HG03108 (cell line): ENCODE measurements around the gene DIPK1B.

Experiments used
- ATAC-seq: cut with Tn5 transposase; IDR thresholded peaks from one replicate; pipeline ENCODE4 v1.9.1; 2021; ENCODE audit warnings: moderate library complexity; ENCODE audit not compliant: unreplicated experiment

DIPK1B gene

DNA sequence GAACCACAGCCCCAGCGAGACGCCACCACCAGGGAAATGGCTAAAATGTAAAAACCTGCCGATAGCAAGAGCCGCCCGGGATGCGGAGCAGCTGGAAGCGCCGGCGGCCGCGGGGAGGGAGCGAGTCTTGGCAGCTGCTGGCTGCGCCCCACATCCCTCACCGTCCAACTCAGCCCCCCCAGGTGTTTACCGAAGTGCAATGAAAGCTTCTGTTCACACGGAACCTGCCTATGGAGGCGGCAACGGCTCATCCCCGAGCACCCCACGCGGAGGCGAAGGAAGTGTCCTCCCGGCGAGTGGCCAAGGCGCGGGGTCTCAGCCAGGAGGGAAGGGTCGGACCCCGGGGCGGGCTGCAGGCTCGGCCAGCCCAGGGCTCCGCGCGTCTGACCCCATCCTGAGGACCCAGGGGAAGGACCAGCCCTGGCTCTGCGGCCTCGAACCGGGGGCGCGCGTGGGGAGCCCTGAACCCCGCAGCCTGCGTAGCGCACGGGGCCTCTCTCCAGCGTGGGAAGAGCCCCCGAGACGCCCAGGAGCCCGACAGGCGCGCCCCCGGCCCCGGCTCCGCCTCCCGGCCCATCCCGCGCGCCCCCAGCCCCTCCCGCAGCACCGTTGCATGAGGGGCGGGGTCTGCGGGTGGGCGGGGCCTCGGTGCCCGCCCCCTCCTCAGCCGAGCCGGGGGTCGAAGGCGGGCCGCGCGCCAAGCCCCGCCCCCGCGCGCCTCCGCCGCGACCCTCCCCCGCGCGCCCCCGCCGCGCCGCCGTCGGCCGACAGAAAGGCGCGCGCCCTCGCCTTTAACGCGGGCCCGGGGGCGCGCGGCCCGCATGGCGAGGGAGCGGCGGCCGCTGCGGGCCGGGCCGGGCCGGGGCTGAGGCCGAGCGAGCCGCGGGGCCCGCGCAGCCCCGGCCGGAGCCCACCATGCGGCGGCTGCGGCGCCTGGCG lies at the start of gene DIPK1B:
Gene DIPK1B, plus strand, starts transcription at position 822 of the 939 bp plus-strand sequence. Its CDS starts 94 bp downstream, at position 916.
- no peak for ATAC-seq

DNA sequence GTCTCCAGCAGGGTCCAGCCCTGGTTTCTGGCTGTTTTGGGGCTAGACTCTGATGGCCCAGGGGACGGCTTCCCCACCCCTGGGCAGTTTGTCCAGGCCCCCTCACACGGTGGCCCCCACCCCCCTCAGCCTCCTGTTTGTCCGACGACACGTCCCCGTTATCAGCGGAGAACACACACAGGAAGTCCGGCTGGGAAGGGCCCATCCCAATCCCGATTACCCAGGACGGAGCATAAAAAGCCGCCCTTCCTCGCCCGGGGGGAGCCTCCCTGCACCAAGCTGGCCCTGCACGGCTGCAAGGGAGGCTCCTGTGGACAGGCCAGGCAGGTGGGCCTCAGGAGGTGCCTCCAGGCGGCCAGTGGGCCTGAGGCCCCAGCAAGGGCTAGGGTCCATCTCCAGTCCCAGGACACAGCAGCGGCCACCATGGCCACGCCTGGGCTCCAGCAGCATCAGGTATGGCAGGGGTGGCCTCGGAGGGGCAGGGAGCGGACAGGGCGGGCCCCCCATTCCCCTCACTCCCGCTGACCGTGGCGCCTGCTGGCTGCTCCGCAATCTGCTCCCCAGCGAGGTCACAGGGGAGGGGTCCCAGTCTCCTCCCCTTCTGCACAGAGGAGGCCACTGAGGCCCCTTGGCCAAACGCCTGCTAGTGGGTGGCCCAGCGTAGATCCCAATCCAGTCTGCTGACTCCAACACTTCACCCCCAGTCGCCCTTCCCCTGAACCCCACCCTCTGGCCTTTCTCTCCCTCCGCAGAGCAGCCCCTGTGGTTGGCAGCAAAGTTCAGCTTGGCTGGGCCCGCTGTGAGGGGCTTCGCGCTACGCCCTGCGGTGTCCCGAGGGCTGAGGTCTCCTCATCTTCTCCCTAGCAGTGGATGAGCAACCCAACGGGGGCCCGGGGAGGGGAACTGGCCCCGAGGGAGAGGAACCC lies 49.5 kb upstream of the DIPK1B start, which contains the start of gene EGFL7:
Gene EGFL7, plus strand, starts transcription at position 261 of the 926 bp plus-strand sequence. CDS start 5,367 bp downstream, outside the sequence.
- ATAC-seq: no peak

DNA sequence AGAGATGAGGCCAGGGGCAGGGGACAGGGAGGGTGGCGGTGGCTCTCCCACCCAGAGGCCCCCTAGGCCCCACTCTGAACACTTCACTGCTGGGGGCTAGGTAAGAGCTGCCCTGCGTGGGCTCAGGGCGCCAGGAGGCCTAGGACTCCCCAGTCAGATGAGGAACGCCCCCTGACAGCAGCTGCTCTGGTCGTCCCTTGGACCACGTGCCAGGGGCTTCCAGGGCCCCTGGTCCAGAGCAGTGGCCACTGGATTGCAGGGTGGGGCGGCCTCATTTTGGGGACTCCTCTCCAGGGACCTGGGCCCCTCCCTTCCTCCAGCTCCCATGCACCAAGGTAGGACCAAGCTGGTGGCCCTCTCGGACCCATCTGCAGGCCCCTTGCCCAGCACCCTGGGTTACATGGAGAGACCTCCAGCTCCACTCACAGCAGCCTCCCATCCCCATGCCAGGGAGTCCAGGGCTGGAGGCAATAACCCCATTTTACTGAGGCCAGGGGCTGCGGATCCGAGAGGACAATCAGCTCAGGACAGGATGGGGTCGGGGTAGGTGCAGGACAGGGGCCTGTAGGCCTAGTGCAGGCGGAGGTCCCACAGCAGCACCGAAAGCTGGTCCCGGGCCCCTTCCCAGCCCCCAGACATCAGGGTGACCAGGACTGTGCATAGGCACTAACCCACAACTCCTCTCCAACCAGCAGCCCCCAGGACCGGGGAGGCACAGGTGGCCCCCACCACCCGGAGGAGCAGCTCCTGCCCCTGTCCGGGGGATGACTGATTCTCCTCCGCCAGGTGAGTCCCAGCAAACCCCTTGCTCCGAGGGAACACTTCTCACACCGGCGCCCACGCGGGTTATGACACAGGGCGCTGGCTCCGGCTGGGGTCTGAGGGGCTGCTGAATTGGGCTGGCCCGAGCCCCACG lies 48.1 kb upstream of the DIPK1B start:
- ATAC-seq: no peak

DNA sequence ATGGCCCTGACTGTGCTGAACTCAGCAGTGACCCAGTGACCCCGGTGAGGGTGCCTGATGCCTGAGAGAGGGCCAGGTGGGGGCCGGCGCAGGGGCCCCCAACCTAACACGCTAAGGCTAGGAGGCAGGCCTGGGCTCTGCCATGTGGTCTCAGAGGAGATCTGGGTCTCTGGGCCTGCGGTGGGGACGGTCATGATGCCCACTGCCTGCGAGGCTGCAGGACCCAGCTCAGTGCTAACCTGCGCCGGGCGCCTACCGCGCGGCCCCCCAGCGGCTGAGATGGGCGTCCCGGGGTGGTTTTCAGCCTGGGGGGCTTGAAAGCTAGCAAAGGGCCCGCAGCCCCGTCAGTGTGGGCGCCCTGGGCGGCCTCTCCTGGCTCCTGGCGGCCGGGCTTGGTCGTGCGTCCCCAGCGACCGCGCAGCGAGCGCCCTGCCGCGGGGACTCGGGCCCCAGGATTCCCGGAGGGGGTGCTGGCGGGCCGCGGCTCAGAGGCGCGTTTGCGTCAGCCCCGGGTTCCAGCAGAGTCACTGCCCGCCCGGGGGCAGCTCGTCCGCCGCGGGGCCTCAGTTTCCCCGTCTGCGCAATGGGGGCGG lies 47.2 kb upstream of the DIPK1B start:
- ATAC-seq: no peak

DNA sequence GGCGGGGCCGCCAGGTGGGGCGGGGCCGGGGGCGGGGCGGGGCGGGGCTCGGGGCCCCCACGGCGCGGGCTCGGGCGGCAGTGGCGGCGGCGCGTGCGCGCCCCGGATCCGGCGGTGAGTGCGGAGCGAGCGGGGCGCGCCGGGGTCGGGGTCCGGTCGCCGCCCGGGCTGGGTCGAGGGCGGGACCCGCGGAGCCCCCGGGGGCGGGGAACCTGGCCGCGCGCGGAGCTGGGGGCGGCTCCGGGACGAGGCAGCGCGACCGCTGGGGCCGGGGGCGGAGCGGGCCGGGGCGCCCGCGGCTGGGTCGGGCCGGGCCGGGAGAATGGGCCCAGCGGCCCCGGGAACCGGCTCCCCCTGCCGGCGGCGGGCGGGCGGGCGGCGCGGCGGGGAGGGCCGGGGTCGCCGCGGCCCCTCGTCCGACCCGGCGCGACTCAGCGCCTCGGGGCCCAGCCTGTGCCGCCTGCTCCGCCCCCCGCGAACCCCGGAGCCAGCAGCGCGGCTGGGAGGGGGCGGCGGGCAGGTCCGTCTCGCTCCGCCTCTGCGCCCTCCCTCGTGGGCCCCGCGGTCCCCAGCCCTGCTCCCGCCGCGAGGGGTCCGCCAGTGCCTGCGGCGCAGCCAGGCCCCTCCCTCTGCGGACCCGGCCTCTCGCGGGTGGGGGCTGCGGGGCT lies 46.5 kb upstream of the DIPK1B start:
- ATAC-seq: no peak

DNA sequence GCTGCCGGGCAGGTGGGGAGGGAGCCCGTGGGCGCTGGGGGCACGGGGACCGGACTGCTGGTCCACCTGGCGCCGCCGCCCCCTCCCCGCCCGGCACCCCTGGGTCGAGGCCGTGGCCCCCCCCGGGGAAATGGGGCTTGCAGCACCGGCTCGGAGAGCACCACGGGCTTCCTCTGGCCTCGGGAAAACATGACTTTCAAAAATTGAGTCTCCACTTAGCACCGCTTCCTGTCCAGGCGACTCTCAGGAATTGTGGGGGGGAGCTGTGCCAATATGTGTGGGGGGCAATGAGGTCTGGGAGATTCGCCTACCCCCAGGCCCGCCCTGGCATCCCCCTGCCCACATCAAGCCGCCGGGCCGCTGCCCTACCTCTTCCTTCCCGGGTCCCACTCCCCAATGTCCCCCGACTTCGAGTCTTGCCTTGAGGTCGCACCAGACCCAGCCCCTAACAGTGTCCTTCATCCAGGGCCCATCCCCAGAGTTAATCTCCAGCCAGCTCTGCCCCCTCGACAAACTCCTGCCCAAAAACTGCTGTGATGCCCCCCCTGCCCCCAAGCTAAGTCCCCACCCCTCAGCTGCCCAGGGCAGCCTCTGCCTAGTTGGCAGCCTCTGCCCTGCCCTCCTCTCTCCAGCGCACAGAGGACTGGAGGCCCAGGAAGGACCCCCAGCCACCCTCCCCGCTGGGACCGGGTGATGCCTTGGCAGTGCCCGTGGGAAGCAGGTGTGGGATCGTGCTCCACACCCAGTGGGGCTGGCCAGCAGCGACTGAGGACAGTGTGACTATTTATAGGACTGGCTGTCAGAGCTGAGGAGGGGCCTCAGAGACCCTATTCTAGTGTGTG lies 45.8 kb upstream of the DIPK1B start:
- ATAC-seq: no peak

DNA sequence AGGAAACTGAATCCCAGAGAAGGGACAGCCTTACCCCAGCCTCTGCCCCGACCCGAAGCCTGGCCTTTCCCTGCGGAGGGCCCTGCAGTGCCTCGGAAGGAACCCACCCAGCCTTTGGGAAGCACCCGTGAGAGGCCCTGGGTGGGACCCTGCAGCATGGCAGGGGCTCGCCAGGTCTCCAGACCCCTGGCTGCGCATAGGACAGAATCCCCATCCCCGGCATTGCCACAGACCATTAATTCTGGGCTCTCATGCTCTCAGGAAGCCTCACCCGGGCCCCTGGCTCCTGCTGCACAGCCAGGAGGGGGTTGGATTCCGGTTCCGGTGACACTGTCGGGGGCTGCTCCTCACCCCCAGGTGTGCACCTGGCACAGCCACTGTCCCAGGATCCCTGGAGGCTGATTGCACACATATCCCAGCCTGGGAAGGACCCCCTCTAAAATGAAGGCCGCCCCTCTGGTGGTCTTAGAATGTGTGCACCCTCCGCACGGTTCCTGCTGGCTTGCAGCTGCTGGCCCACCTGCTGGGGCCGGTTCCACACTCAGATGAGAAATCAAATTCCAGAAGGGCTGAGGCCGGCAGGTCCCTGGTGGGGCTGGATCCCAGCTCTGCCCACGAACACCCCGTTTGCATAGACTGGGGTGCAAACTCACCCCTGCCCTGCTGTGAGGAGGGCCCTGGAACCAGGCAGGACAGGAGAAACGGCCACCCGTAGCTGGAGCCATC lies 45.0 kb upstream of the DIPK1B start:
- no peak for ATAC-seq

DNA sequence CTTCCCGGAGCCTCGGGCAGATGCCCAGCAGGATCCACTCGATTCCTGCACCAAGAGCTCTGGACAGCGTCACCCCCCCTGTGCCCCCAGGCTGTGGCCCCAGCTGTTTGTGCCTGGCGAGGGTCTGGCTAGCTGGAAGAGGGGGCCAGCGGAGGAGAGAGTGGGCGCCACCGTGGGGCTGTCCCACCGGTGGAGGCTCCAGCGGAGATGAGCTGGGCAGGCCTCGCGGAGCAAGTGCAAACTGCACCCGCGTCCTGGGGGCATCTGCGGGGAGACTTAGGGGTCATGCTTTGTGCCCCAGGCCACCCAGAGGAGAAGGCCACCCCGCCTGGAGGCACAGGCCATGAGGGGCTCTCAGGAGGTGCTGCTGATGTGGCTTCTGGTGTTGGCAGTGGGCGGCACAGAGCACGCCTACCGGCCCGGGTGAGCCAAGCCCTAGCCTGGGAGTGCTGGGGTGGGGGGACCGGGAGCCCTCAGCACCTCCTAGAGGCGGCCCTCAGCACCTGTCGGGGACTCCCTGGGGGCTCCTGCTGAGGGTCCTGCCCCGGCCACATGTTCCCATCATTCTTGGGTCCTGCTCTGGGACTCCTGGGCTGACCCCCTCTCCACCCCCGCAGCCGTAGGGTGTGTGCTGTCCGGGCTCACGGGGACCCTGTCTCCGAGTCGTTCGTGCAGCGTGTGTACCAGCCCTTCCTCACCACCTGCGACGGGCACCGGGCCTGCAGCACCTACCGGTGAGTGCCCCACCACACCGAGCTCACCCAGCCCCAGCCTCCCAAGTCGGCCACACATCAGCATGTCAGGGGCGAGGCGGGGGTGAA lies 44.2 kb upstream of the DIPK1B start:
- ATAC-seq: no peak

DNA sequence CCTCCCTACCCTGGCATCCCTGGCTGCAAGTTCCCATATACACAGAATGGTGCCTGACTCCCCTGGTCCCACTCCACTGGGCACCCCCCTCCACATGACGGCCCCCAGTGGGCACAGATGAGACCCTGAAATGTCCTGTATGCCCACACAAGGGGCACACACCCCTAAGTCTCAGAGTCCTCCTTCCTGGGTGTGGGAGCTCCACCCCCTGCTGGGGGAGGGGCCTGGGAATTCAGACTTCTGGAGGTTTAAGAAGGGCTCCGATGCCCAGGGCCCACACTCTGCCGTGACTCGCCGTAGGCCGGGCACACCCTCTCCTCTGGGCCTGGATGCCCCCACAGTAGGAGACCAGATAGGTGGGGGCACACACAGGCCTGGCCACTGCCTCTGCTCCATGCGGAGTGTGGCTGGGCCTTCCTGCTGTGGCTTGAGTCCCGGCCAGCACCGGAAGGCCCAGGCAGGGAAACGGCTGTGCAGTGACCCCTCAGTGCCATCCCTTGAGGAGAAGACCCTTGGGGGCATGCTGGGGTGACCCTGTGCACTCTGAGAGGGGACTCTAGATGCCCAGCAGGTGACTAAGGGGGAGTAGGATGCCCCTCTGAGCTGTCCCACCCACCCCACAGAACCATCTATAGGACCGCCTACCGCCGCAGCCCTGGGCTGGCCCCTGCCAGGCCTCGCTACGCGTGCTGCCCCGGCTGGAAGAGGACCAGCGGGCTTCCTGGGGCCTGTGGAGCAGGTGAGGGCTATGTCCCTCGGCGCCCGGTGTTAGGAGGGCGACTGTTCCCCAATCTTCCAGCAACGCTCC lies 43.2 kb upstream of the DIPK1B start:
- ATAC-seq: no peak

DNA sequence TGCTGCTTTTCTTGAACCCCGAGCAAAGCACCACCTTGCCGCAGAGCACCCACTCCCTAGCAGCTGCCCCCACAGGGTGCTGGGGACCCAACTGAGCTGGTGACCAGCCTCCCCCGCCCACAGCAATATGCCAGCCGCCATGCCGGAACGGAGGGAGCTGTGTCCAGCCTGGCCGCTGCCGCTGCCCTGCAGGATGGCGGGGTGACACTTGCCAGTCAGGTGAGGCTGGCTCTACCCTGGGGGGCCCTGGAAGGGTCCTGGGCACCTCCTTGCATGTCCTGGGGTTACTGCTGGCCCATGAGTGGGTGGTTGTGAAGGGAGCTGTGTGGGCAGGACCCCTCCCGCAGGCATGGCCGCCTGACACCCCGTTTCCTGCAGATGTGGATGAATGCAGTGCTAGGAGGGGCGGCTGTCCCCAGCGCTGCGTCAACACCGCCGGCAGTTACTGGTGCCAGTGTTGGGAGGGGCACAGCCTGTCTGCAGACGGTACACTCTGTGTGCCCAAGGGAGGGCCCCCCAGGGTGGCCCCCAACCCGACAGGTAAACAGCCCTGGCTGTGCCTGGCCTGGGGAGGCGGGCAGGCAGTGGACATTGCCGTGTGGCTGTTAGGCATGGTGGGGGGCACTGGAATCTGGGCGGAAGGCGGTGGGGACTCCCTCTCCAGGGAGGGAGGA lies 42.4 kb upstream of the DIPK1B start:
- no peak for ATAC-seq

DNA sequence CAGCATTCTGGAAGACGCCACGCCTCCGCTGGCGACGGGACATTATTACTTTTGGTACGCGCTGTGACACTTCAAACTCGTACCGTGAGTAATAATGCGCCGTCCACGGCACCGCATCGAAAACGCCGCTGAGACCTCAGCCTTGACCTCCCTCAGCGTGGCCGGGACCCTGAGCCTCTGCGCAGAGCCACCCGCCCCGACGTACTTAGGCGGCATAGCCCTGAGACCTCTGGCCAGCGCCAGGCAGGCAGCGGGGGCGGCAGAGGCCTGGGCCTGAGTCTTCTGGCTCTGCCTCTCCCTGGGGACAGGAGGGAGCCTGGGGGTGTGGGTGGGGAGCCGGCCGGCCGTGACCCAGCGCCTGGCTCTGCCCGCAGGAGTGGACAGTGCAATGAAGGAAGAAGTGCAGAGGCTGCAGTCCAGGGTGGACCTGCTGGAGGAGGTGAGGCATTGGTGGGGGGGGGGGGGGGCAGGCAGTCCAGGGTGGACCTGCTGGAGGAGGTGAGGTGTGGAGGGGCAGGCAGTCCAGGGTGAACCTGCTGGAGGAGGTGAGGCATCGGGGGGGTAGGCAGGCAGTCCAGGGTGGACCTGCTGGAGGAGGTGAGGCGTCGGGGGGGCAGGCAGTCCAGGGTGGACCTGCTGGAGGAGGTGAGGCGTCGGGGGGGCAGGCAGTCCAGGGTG lies 41.7 kb upstream of the DIPK1B start:
- ATAC-seq: no peak

DNA sequence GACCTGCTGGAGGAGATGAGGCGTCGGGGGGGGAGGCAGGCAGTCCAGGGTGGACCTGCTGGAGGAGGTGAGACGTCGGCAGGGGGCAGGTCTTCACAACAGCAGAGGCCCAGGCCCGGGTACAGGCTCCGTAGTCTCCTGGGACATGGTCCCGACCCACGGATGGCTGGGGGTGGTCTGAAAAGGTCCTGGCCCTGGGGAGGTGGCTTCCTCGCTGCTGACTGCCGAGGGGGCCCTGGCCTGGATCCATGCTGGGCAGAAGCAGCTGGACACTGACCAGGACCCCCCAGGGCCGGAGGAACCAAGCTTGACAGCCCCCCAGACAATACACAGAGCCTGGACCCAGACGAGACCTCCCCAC lies 41.1 kb upstream of the DIPK1B start:
- ATAC-seq: no peak

DNA sequence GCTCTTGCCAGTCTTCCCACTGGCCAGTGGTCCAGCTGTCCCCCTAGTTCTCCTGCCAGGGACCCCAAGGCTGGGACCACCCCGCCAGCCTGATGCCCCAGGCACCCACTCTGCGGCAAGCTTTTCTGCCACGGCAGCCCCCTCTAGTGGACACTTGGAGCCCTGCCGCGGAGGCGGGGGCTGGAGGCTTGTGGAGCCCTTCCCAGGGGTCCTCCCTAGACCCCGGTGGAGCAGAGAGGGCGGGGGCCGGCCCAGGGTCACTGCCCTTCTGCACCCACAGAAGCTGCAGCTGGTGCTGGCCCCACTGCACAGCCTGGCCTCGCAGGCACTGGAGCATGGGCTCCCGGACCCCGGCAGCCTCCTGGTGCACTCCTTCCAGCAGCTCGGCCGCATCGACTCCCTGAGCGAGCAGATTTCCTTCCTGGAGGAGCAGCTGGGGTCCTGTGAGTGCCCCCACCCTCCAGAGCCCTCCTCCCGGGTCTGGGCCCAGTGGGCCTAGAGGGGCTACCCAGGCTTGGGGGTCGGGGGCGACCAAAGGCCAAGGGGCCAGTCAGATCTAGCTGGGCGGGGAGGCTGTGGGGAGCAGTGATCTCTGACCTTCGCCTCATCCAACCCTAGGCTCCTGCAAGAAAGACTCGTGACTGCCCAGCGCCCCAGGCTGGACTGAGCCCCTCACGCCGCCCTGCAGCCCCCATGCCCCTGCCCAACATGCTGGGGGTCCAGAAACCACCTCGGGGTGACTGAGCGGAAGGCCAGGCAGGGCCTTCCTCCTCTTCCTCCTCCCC lies 40.5 kb upstream of the DIPK1B start:
- ATAC-seq: no peak

DNA sequence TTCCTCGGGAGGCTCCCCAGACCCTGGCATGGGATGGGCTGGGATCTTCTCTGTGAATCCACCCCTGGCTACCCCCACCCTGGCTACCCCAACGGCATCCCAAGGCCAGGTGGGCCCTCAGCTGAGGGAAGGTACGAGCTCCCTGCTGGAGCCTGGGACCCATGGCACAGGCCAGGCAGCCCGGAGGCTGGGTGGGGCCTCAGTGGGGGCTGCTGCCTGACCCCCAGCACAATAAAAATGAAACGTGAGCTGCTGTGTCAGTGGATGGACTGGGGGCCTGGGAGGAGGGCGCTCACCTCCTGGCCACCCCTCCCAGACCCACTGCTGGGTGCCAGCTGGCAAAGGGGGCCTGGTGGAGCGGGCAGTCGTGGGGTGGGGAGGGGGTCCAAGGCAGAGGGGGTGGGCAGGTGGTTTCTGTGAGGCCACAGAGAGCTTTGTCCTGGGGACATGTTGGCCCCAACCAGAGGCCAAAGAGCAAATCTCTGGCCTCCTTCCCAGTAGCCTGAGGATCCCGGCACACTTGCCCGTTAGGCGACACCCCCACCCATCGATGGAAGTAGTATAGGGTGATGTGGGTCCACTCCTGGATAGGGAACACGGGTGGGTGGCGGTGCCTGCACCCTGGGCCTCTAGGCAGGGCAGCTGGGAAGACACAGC lies 39.8 kb upstream of the DIPK1B start:
- ATAC-seq: no peak
